GM18505 (cell line): Measurements from ENCODE around the gene NPC1L1.

Experiments used
- ATAC-seq: cut with Tn5 transposase; IDR thresholded peaks from one replicate; pipeline ENCODE4 v1.9.1; 2021; ENCODE audit not compliant: unreplicated experiment
- POLR2A ChIP-seq: IDR thresholded peaks from 4 replicates; pipeline ENCODE4 v1.6.1; 2011; ENCODE audit warnings: borderline replicate concordance; ENCODE audit not compliant: insufficient read depth, insufficient read length; ENCODE audit errors: extremely low read depth

The NPC1L1 gene

DNA sequence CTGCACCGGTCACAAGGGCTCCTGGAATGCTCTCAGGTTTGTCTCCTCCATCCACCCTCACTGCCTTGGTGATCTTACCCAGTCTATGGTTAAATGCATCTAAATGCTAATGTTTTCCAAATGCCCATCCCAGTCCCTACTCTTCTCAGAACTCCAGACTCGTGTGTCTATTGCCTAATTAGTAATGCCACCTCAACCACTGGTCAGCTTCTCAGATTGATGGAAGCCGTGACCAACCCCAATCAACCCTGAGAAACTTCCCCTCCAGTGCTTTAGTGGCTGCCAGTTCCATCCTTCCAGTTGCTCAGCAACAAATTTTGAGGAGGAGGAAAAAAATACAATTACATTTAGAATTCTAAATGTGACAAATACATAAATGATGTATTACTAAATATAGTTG lies 69.3 kb downstream of the NPC1L1 start:
- no peak for TF ChIP-seq POLR2A
- ATAC-seq: no peak

DNA sequence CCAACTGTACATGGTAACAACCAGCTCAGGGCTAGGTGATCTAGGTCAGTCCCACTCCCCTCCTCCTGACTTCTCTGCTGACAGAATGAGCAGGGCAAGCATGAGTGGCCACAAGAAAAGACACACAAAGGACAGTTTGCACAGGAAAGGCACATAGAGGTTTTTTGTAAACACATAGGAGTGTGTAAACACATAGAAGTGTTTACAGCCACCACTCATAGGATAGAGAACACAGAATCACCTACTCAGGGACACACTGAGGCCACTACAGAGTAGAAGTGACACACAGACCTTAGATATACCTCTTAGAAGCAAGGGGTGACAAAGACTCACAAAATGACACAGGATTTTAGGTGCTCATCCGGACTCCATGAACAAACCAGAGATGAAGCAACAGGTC lies 69.7 kb downstream of the NPC1L1 start:
- no peak for ATAC-seq
- TF ChIP-seq POLR2A: no peak

DNA sequence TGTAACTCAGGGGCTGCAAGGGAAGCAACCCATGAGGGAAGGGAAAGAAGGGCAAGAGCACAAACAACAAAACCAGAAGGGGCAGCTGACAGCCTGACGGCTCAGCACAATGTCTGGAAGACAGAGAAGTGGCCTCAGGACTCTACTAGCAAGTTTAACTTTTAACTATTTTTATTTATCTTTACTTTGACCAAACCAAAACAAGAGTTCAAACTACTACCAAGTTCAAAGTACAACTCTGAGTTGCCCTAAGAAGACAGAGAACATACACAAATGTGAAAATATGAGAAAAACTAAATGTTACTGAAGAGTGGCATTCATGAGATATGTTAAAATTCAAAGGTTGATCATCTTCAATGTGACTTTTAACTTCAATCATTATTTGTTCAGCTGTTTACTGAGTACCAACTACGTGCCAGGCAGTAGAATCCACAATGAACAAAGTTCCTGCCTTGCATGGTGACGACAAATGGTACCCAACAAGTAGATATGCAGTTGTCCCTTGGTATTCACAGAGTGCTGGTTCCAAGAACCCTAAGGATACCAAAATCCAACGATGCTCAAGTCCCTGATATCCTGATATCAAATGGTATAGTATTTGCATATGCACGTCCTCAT lies 70.4 kb downstream of the NPC1L1 start:
- ATAC-seq: no peak
- TF ChIP-seq POLR2A: no peak

DNA sequence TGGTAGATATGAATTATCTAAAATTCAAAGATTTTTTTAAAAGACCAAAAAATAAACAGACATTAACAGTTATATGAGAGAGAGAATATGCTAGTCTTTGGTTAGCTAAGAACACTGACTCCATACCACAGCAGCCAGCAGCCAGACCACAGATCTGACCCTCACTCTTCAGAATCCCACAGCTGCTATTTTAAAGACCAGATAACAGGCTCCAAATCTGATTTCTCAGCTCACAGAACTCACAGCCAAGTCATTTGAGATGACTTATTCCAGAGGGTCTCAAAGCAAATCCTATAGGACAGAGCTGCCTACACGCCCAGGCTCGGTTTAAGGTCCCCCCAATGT lies 71.0 kb downstream of the NPC1L1 start:
- no peak for ATAC-seq
- TF ChIP-seq POLR2A: no peak

DNA sequence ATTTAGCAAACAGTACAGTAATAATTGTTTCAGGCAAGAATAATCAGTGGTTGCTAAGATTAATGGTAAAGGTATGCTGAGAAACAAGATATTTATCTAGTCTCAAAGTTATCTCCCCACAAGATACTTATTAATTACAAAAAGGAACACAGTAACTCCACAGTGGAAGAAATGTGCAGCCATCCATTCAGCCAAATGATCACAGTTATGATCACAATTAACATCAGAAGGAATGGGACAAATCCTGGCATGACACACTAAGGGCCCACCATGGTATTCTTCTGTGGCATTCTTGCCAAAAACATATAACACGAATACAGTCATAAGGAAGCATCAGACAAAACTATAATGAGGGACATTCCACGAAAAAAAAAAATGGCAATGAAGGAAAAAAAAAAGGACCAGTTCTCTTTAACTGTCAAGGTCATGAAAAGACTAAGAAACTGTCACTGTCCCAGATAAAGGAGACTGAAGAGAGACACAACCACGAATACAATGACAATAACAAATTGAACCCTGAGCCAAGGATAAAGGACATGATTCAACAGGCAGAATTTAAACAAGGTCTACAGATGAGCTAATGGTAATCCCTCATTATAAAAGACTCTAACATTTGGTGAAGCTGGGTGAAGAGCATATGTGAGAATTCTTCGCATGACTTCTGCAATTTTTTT lies 71.5 kb downstream of the NPC1L1 start:
- no peak for TF ChIP-seq POLR2A
- ATAC-seq: no peak

DNA sequence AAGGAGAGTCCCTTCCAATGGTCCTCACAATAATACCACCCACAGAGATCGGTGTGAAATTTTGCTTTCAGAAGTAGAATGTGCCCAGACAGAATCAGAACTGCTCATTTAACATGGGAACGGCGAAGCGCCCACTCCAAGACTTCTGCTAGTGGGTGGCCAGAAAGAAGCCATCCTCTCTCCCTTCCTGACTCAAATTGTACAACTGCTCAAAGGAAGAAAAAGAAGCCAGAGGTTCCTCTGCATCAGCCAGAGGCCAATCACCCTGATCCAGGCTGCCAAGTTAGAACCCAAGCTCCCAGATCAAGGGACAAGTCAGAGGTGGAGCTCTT lies 73.9 kb downstream of the NPC1L1 start:
- no peak for TF ChIP-seq POLR2A
- ATAC-seq: no peak

DNA sequence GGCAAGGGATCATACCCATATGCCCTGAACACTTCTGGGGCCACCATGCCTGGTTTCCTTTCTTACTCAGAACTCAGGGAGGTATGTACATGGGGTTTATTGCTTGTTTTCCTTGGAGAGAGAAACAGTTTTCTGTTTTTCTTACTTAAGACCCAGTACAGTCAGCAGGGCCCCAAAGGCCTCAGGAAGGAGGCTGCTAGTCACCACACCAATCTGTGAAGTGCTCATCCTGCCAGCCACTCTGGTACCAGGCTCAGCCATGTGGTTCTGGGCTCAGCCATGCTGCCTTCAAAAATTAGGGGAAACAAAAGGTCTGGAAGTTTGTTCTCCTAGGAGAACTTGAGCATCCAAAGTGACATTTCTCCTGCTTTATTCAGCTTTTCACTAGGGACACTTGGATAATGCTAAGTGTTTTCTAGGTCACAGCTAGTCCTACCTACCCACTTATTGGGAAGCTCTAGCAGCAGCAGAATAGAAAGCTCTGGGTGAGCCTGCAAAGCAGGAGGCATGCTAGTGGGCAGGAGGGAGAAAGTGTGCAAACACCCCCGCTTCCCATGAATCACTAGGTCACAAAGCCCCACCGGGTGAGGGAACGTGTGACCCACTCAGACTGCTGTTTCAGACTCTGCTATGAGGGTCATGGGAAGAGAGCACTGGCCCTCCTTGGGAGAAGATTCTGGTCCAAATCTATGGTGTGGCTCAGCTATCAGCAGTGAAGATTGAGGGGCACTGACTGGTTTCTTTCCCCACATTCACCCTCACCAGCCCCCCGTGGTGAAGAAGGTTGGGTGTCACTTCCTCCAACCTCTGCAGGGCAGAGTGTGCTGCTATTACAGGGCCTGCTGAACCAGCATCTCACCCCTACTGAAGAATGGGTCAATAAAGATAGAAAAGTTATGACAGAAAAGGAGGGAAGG lies 74.6 kb downstream of the NPC1L1 start:
- TF ChIP-seq POLR2A: no peak
- ATAC-seq: no peak

DNA sequence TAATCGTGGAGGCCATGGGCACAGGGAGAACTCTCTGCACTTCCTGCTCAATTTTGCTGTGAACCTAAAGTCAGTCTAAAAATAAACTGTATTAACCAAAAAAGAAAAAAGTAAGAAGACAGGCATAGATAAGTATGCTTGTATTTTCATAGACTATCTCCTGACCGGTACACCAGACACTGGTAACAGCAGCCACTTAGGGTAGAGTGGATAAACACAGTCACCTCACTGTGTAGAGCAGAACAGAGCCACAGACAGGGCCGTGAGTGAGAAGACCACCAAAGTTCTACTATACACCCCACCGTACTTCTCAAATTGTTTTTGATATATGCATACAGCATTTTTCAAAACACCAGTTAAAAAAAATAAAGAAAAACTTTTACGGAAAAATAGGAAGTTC lies 75.6 kb downstream of the NPC1L1 start:
- no peak for ATAC-seq
- no peak for TF ChIP-seq POLR2A

DNA sequence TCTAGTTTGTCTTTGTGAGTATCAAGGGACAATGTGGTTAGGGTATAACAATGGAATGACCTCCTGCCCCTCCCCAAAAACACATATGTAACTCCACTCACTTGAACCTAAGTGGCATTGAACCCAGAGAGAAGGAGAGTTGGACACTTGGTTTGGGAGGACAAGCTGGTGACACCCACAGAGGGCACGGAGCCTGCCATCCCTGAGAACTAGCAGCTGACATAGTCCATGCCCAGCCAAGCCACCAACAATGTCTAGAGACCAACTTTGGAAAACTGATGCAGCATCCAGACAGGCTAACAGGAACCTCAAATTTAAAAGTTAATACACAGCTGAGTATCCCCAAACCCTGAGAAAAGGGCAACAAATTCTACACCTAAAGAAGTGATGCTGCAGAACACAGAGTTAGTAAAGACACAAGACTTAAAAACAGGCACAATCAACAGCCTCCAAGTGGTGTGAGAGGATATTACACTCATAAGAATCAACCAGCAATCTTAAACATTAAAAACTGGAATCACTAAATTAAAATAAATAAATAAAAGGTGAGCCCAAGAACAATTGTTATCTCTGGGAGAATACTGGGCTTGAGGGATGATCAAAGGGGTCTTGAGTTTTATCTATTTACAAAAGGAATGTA lies 77.8 kb downstream of the NPC1L1 start:
- no peak for ATAC-seq
- TF ChIP-seq POLR2A: no peak
